ENCODE measurements around the gene SCNN1A. TPM values are rescaled to one million over a fixed set of nuclear protein-coding genes. Genes with fewer than 3 reads are reported as not detected.

SCNN1A gene
- total and polyA plus RNA-seq, 5 experiments from 2014 or later = 0.06 to 4.7 (median 0.65) TPM

- no peak for DNase-seq
- no peaks in the 10 kb centered on the region for H3K4me1 Mint-ChIP-seq
- POLR2A ChIA-PET = no interaction called here
Observed at GRCh38 chr12:6396031-6396430, 20.7 kb upstream of the SCNN1A start.

GRCh38 chr12:6394398-6394797 lies 19.0 kb upstream of the SCNN1A start:
- no peak overlapping the region for H3K4me3 Mint-ChIP-seq
- ATAC-seq (no peak), DNase-seq (no peak)
- H3K9me3 Mint-ChIP-seq = no peaks in the 10 kb centered on the region
- no peaks in the 10 kb centered on the region for H3K27me3 Mint-ChIP-seq
- no peaks in the 10 kb centered on the region for H3K4me1 Mint-ChIP-seq
- H3K27ac Mint-ChIP-seq = no peak overlapping the region
- no peaks in the 10 kb centered on the region for H3K36me3 Mint-ChIP-seq
- POLR2A ChIA-PET = no interaction called here

More at GRCh38 chr12:6396031-6396430, 20.7 kb upstream of the SCNN1A start:
- ATAC-seq = no peak
- H3K4me3 Mint-ChIP-seq = no peak overlapping the region
- H3K9me3 Mint-ChIP-seq = no peaks in the 10 kb centered on the region
- H3K27me3 Mint-ChIP-seq = no peaks in the 10 kb centered on the region
- H3K27ac Mint-ChIP-seq = peak overlapping the region in 1 of 10 donors; percentile 7
- H3K36me3 Mint-ChIP-seq = no peaks in the 10 kb centered on the region

- Mint-ChIP-seq H3K27ac (no peak overlapping the region), H3K36me3 (no peaks in the 10 kb centered on the region), H3K9me3 (no peaks in the 10 kb centered on the region), H3K27me3 (no peaks in the 10 kb centered on the region), H3K4me1 (peaks cover 0 to 5% (median 0%) of the 10 kb centered on the region in 4 donors), H3K4me3 (no peak overlapping the region)
- ATAC-seq (no peak), DNase-seq (no peak)
- POLR2A ChIA-PET = interaction anchor here (0.5 to 1.3 kb wide), 2 partner anchors 72 to 77 kb away, joined by 3 read pairs; partner anchors contain the start of gene VAMP1
Observed at GRCh38 chr12:6393109-6393508, 17.7 kb upstream of the SCNN1A start.

DNA sequence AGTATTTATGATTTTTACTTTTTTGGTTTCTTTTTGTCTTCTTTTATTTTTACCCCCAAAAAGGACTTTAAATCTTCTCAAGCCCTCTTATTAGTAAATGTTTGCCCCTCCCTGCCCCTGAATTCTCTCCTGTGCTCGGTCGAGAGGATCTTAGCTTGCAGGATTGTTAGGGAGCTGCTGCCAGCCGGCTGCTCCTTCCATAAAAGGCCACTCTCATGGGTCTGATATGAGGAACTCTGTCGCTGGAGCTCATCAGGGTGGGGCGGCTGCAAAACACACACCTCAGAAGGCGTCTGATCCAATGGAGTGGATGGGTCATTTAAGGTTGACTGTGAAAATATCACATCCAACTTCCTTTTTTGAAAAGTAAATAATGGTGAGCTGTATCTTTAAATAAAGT lies 17.1 kb upstream of the SCNN1A start:
- ATAC-seq (no peak), DNase-seq (no peak)
- POLR2A ChIA-PET = interaction anchor here (0.7 to 1.3 kb wide), 2 partner anchors 78 to 275 kb away, joined by 3 to 5 read pairs; partner anchors contain the start of gene VAMP1
- peaks cover 0 to 5% (median under 1%) of the 10 kb centered on the region in 4 donors for H3K4me1 Mint-ChIP-seq
- peaks cover 0 to 2% (median 0%) of the 10 kb centered on the region in 5 donors for H3K27me3 Mint-ChIP-seq
- no peak overlapping the region for H3K27ac Mint-ChIP-seq
- no peaks in the 10 kb centered on the region for H3K9me3 Mint-ChIP-seq
- H3K4me3 Mint-ChIP-seq = no peak overlapping the region
- H3K36me3 Mint-ChIP-seq = no peaks in the 10 kb centered on the region

- no peak for DNase-seq
- no peak for ATAC-seq
- no peaks in the 10 kb centered on the region for H3K9me3 Mint-ChIP-seq
- H3K4me1 Mint-ChIP-seq = peaks cover 0 to 5% (median under 1%) of the 10 kb centered on the region in 4 donors
- POLR2A ChIA-PET = no interaction called here
- H3K4me3 Mint-ChIP-seq = no peak overlapping the region
- peaks cover 0 to 2% (median 0%) of the 10 kb centered on the region in 5 donors for H3K27me3 Mint-ChIP-seq
- peak overlapping the region in 1 of 10 donors; percentile 34 for H3K27ac Mint-ChIP-seq
- H3K36me3 Mint-ChIP-seq = peaks cover 0 to 2% (median 0%) of the 10 kb centered on the region in 3 donors
Observed at GRCh38 chr12:6391013-6391412, 15.7 kb upstream of the SCNN1A start.

- POLR2A ChIA-PET = no interaction called here
Observed at GRCh38 chr12:6390084-6390799, 14.9 kb upstream of the SCNN1A start.

DNA sequence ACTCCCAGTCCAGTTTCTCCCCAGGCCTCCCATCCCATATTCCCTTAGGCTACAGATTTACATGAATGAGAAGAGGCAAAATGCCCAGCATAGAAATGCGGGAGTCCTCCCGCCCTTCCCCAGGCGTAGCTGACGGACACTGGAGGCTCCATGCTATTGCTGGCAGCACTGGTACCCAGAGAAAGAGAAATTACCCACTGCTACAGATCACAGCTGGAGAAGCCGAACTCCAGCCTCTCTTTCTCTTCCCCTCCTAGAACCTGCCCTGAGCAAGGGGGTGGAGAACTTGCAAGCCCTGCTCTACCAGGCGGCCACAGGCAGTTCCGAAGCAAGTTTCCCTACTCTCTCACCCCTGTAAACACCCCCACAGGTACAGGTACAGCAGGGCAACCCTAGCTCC lies 12.2 kb upstream of the SCNN1A start:
- H3K36me3 Mint-ChIP-seq = peaks cover 0 to 4% (median 0%) of the 10 kb centered on the region in 3 donors
- DNase-seq (no peak), ATAC-seq (no peak)
- H3K4me3 Mint-ChIP-seq = no peak overlapping the region
- H3K9me3 Mint-ChIP-seq = no peaks in the 10 kb centered on the region
- peaks cover 6 to 11% (median 8%) of the 10 kb centered on the region in 4 donors for H3K4me1 Mint-ChIP-seq
- POLR2A ChIA-PET = no interaction called here
- H3K27ac Mint-ChIP-seq = peak overlapping the region in 1 of 10 donors; percentile 10
- H3K27me3 Mint-ChIP-seq = peaks cover 2 to 8% (median 5%) of the 10 kb centered on the region in 5 donors

More at GRCh38 chr12:6390084-6390799, 14.9 kb upstream of the SCNN1A start:
- DNase-seq = no peak
- Mint-ChIP-seq H3K27ac (peak overlapping the region in 2 of 10 donors; percentile 34 to 53), H3K4me3 (no peak overlapping the region), H3K9me3 (no peaks in the 10 kb centered on the region), H3K27me3 (peaks cover 0 to 2% (median 0%) of the 10 kb centered on the region in 5 donors), H3K4me1 (peaks cover 0 to 5% (median under 1%) of the 10 kb centered on the region in 4 donors), H3K36me3 (peaks cover 0 to 2% (median 0%) of the 10 kb centered on the region in 3 donors)
- ATAC-seq = no peak

GRCh38 chr12:6386491-6386890 lies 11.1 kb upstream of the SCNN1A start:
- H3K4me1 Mint-ChIP-seq = peaks cover 6 to 11% (median 8%) of the 10 kb centered on the region in 4 donors
- peaks cover 0 to 4% (median 0%) of the 10 kb centered on the region in 3 donors for H3K36me3 Mint-ChIP-seq
- DNase-seq (no peak), ATAC-seq (no peak)
- peaks cover 3 to 11% (median 9%) of the 10 kb centered on the region in 5 donors for H3K27me3 Mint-ChIP-seq
- no peaks in the 10 kb centered on the region for H3K9me3 Mint-ChIP-seq
- H3K27ac Mint-ChIP-seq = peak overlapping the region in 2 of 10 donors; percentile 32 to 43
- H3K4me3 Mint-ChIP-seq = no peak overlapping the region
- POLR2A ChIA-PET = no interaction called here

GRCh38 chr12:6386038-6386437 lies 10.7 kb upstream of the SCNN1A start:
- Mint-ChIP-seq H3K27ac (peak overlapping the region in 2 of 10 donors; percentile 32 to 43), H3K9me3 (no peaks in the 10 kb centered on the region), H3K36me3 (peaks cover 0 to 4% (median 0%) of the 10 kb centered on the region in 3 donors), H3K4me1 (peaks cover 6 to 11% (median 8%) of the 10 kb centered on the region in 4 donors), H3K4me3 (peak overlapping the region in 1 of 10 donors; percentile 10), H3K27me3 (peaks cover 4 to 14% (median 9%) of the 10 kb centered on the region in 5 donors)
- POLR2A ChIA-PET = no interaction called here
- DNase-seq = no peak
- ATAC-seq = no peak

DNA sequence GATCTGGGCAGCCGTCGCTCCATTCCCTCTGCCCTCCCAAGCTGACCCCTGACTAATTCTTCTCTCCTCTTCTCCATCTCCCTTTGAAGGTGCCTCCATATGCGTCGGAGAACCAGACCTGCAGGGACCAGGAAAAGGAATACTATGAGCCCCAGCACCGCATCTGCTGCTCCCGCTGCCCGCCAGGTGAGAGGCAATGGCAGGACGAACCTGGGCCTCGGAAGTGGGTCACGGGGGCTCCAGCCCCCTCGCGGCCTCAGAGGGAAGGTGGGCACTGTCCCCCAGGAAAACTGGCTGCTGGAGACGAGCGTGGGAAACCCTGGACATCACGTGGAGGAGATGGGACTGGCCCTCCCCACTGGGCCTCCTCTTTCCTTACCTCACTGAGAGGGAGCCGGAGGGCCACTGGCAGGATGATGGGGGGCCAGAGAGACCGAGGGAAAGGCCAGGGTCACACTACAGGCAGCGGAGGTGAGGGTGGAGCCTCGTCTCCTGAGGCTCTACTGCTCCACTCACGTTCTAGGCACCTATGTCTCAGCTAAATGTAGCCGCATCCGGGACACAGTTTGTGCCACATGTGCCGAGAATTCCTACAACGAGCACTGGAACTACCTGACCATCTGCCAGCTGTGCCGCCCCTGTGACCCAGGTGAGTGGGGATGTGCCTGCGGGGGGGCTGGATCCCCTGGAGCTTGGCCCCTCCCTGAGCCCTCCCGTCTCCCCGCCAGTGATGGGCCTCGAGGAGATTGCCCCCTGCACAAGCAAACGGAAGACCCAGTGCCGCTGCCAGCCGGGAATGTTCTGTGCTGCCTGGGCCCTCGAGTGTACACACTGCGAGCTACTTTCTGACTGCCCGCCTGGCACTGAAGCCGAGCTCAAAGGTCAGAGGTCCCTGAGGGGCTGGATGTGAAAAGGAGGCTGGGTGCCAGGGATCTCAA lies 9.4 kb upstream of the SCNN1A start:
- POLR2A ChIA-PET = interaction anchor here (0.7 to 2.7 kb wide), 4 partner anchors 39 to 86 kb away, joined by 3 to 12 read pairs (median 3); partner anchors contain the start of gene VAMP1
- H3K36me3 Mint-ChIP-seq = peaks cover 0 to 4% (median 0%) of the 10 kb centered on the region in 3 donors
- H3K4me3 Mint-ChIP-seq = peak overlapping the region in 5 of 10 donors; percentile 22 to 74 (median 44)

DNA sequence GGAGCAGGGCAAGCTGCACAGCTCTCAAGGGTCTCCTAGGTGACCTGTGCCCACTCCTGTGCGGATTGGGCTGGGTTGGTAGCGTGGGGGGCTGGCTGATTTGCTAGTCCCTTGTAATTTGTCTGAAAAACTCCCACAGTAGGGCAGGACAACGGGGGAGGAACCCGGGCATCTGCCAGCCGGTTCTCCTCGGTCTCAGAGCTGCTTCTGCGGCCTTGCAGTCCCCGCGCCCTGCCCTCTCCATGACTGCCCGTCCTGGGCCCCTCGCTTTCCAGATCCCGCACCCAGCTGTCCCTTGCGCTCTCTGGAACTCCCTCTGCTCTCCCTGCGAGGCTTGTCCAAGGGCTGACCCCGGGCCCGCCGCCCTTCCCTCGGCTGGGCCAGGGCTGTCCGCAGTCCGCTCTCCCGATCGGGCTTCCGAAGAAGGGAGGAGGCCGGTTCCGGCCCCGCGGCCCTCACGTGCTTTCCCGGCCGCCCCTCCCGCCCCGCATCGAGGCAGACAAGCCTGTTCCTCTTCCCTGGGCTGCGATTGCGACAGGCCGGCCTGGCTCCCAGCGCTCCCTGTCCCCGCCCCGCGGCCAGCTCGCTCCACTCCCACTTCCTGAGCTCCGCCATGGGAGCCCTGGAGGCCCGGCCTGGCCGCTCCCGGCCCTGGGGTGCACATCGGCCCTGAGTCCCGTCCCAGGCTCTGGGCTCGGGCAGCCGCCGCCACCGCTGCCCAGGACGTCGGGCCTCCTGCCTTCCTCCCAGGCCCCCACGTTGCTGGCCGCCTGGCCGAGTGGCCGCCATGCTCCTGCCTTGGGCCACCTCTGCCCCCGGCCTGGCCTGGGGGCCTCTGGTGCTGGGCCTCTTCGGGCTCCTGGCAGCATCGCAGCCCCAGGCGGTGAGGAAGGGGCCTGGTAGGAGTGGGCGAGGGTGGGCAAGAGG lies 8.5 kb upstream of the SCNN1A start, which contains the start of gene LTBR:
TSS of gene LTBR (plus strand) at position 591 of the 927 bp plus-strand sequence. CDS start at position 788, 197 bp downstream.
- peaks cover 6 to 13% (median 9%) of the 10 kb centered on the region in 4 donors for H3K4me1 Mint-ChIP-seq

More for the DNA sequence above, 9.4 kb upstream of the SCNN1A start:
- Mint-ChIP-seq H3K4me1 (peaks cover 6 to 13% (median 9%) of the 10 kb centered on the region in 4 donors), H3K9me3 (no peaks in the 10 kb centered on the region), H3K27me3 (peaks cover 6 to 17% (median 9%) of the 10 kb centered on the region in 5 donors), H3K27ac (peak overlapping the region in 2 of 10 donors; percentile 37 to 49)
- DNase-seq (no peak), ATAC-seq (no peak)

More for the DNA sequence above, 8.5 kb upstream of the SCNN1A start, which contains the start of gene LTBR:
- peak within 1 kb of the TSS; percentile 9 to 77 (median 52) for H3K4me3 Mint-ChIP-seq
- peaks cover 0 to 4% (median 0%) of the 10 kb centered on the region in 3 donors for H3K36me3 Mint-ChIP-seq
- DNase-seq (peak in 2 of 10 donors; percentile 9 to 18), ATAC-seq (peak; percentile 10 to 71)
- H3K27ac Mint-ChIP-seq = peak within 1 kb of the TSS in 5 of 10 donors; percentile 37 to 83 (median 71)
- POLR2A ChIA-PET = interaction anchor here (2.7 kb wide), 1 partner anchor 49 kb away, joined by 12 read pairs; no protein-coding TSS in a partner anchor
- peaks cover 6 to 17% (median 9%) of the 10 kb centered on the region in 5 donors for H3K27me3 Mint-ChIP-seq
- no peaks in the 10 kb centered on the region for H3K9me3 Mint-ChIP-seq
